Urothelium cell line (cell line): ENCODE results near the gene TBCD.
"Not testable (repeated sequence)": the region's sequence is repeated elsewhere in the genome, so short reads cannot be mapped to it uniquely, and the experiment has no call there.

Source experiments
- DNase-seq: peaks from one replicate; pipeline ENCODE4 v3.0.0; 2011; ENCODE audit warnings: low spot score, mixed read lengths
- FAIRE-seq: peaks from 2 replicates; lab custom pipeline; 2011; peaks lifted over from hg19 to GRCh38; lab: Jason Lieb, UNC

The TBCD gene

GRCh38 chr17:82726427-82726826 is 25.4 kb upstream of the TBCD start:
- FAIRE-seq, result peak; percentile 59
- no peak for DNase-seq

GRCh38 chr17:82729479-82730260 is 22.2 kb upstream of the TBCD start:
- peak; percentile 97 for FAIRE-seq
- no peak for DNase-seq

GRCh38 chr17:82732118-82732743 is 19.6 kb upstream of the TBCD start:
- DNase-seq (no peak), FAIRE-seq (no peak)

GRCh38 chr17:82734987-82735866 is 16.6 kb upstream of the TBCD start, which contains the start of gene FN3K:
Gene FN3K, plus strand, starts transcription at chr17:82735615. Its CDS starts 22 bp downstream, at chr17:82735637.
- FAIRE-seq, result no peak

GRCh38 chr17:82736511-82737185 is 15.2 kb upstream of the TBCD start:
- no peak for FAIRE-seq
- DNase-seq, result no peak

More at GRCh38 chr17:82734987-82735866, 16.6 kb upstream of the TBCD start, which contains the start of gene FN3K:
- DNase-seq, result peak; percentile 48

GRCh38 chr17:82737967-82738877 is 13.6 kb upstream of the TBCD start:
- no peak for DNase-seq
- FAIRE-seq, result no peak

- DNase-seq, result no peak
- FAIRE-seq, result peak; percentile 13
Observed at GRCh38 chr17:82740906-82741759, 10.7 kb upstream of the TBCD start.

- FAIRE-seq, result no peak
- DNase-seq, result no peak
Observed at GRCh38 chr17:82743344-82744219, 8.3 kb upstream of the TBCD start.

DNA sequence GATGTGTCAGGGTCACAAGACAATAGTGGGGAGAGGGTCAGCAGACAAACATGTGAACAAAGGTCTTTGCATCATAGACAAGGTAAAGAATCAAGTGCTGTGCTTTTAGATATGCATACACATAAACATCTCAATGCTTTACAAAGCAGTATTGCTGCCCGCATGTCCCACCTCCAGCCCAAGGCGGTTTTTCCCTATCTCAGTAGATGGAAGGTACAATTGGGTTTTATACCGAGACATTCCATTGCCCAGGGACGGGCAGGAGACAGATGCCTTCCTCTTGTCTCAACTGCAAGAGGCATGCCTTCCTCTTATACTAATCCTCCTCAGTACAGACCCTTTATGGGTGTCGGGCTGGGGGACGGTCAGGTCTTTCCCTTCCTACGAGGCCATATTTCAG is 7.1 kb upstream of the TBCD start:
- not testable (repeated sequence) for FAIRE-seq

DNA sequence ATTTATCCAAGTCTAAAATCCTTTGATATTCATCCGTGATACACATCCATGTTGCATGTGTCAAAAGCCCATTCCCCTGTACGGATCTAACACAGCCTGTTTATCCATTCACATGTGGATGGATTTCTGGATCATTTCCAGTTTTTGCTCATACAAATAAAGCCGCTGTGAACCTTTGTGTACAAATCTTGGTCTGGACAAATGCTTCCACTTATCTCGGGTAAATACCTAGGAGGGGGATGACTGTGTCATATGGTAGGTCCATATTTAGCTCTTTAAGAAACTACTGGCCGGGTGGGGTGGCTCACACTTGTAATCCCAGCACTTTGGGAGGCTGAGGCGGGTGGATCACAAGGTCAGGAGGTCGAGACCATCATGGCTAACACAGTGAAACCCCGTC is 6.3 kb upstream of the TBCD start:
- DNase-seq, result no peak
- FAIRE-seq, result no peak

More for the DNA sequence above, 7.1 kb upstream of the TBCD start:
- not testable (repeated sequence) for DNase-seq

- DNase-seq (no peak), FAIRE-seq (no peak)
Observed at GRCh38 chr17:82748756-82749155, 3.1 kb upstream of the TBCD start.

GRCh38 chr17:82750241-82750908 is 1.5 kb upstream of the TBCD start:
- FAIRE-seq (no peak), DNase-seq (no peak)

- DNase-seq (no peak), FAIRE-seq (no peak)
Observed at GRCh38 chr17:82751171-82751570, 694 bp upstream of the TBCD start.

GRCh38 chr17:82752371-82753200 is 721 bp downstream of the TBCD start:
- DNase-seq (peak; percentile 46), FAIRE-seq (peak; percentile 27)

- DNase-seq (no peak), FAIRE-seq (no peak)
Observed at GRCh38 chr17:82753201-82753464, 1.3 kb downstream of the TBCD start.
